K562 (cell line): ENCODE data around the gene AQP9. TPM values are rescaled to one million over a fixed set of nuclear protein-coding genes. Genes with fewer than 3 reads are reported as not detected.

Source experiments
- CBX1 ChIP-seq: sonication (generic); IDR thresholded peaks from 2 replicates; pipeline ENCODE4 v1.6.1; 2016; ENCODE audit warnings: antibody characterized with exemption, low read depth, mild to moderate bottlenecking
- CTBP1 ChIP-seq: fragments of 450-650 bp; IDR thresholded peaks from 2 replicates; pipeline ENCODE4 v1.6.1; 2016; ENCODE audit warnings: borderline replicate concordance
- EP300 ChIP-seq: IDR thresholded peaks from 2 replicates; pipeline ENCODE4 v1.6.1; 2012; ENCODE audit warnings: low read length, improper control_type of control experiment
- MIER1 ChIP-seq: fragments of 450-650 bp; IDR thresholded peaks from 2 replicates; pipeline ENCODE4 v1.6.1; 2016; ENCODE audit warnings: antibody characterized with exemption, mild to moderate bottlenecking, low read depth
- NFE2L1 ChIP-seq: fragments of 450-650 bp; IDR thresholded peaks from 2 replicates; pipeline ENCODE4 v1.6.1; 2016; ENCODE audit warnings: missing genetic modification characterization, low read depth, mild to moderate bottlenecking, missing compliant biosample characterization, moderate library complexity, borderline replicate concordance
- RBM15 ChIP-seq: fragments of 200-400 bp; formaldehyde crosslinking; IDR thresholded peaks from 2 replicates; pipeline ENCODE4 v1.6.1; 2018; ENCODE audit warnings: mild to moderate bottlenecking, low read length, moderate library complexity; ENCODE audit not compliant: insufficient read depth
- REST ChIP-seq, 2 experiments: fragments of 450-650 bp; formaldehyde crosslinking in 1 of 2; IDR thresholded peaks; 2 replicates each; pipeline versions ENCODE4 v1.4.0 to v1.6.1; 2014 to 2020; ENCODE audit warnings: mild to moderate bottlenecking in 2 of 2, borderline replicate concordance in 1 of 2, low read depth in 1 of 2
- SREBF2 ChIP-seq: sonication (generic); formaldehyde crosslinking; IDR thresholded peaks from 2 replicates; pipeline ENCODE4 v1.4.0; 2020; ENCODE audit warnings: mild to moderate bottlenecking, missing genetic modification reagents
- YY1 ChIP-seq, 3 experiments: IDR thresholded peaks; 2 replicates each; pipeline ENCODE4 v1.6.1; 2011; ENCODE audit warnings: low read length in 2 of 3, mild to moderate bottlenecking in 2 of 3, moderate library complexity in 2 of 3, borderline replicate concordance in 1 of 3, control low read depth in 1 of 3, low read depth in 1 of 3; ENCODE audit not compliant: insufficient read depth in 3 of 3, insufficient replicate concordance in 2 of 3, control insufficient read depth in 1 of 3, insufficient read length in 1 of 3; ENCODE audit errors: extremely low read depth in 1 of 3
- ZNF384 ChIP-seq: IDR thresholded peaks from 2 replicates; pipeline ENCODE4 v1.6.1; 2012; ENCODE audit warnings: low read depth, low read length, improper control_type of control experiment
- ZNF584 ChIP-seq: fragments of 200-800 bp; sonication (Bioruptor generic); IDR thresholded peaks from 2 replicates; pipeline ENCODE4 v1.6.1; 2016; ENCODE audit warnings: low read depth, mild to moderate bottlenecking, missing genetic modification characterization, missing compliant biosample characterization
- polyA plus RNA-seq, 8 experiments: library from polyadenylated mRNA; depleted of rRNA in 4 of 8; stranded (reverse) in 5 of 8; unstranded in 3 of 8; fragments of >200 nt; fragmentation: Nextera tagmentation in 2 of 8; fragmentation: Illumina TruSeq in 1 of 8; extraction: Ambion mirVana in 2 of 8; extraction: Trizol in 1 of 8; gene quantifications; 2 replicates each; pipeline versions ENCODE4 v1.2.1 to v1.2.3, GENCODE V29; 2011 to 2014; ENCODE audit warnings: inconsistent platforms in 1 of 8, missing spikeins in 1 of 8
- total RNA-seq, 7 experiments: library from RNA; depleted of rRNA in 6 of 7; stranded (reverse); fragments of >200 nt in 6 of 7; fragmentation: Illumina TruSeq in 2 of 7; extraction: Trizol in 2 of 7; gene quantifications; 2 replicates each; pipeline versions ENCODE4 v1.2.1 to v1.2.3, GENCODE V29; 2011 to 2021; ENCODE audit warnings: low replicate concordance in 1 of 7
- TF ChIP-seq, protein P1 (sequence below): fragments of 450-650 bp; IDR thresholded peaks from one replicate; pipeline ENCODE4 v1.6.1; 2018; ENCODE audit warnings: mild to moderate bottlenecking, moderate library complexity; ENCODE audit not compliant: partially characterized antibody
- TF ChIP-seq, protein P2 (sequence below): fragments of 250-450 bp; sonication (Bioruptor Pico); IDR thresholded peaks from 2 replicates; pipeline ENCODE4 v1.8.0; 2022; ENCODE audit warnings: inconsistent platforms

AQP9 gene
- total and polyA plus RNA-seq, 9 of the 15 experiments (the other 6 are each of a cell fraction or from before 2014, with no cell fraction given), result 0.04 to 0.33 (median 0.07) TPM; not detected in 4

DNA sequence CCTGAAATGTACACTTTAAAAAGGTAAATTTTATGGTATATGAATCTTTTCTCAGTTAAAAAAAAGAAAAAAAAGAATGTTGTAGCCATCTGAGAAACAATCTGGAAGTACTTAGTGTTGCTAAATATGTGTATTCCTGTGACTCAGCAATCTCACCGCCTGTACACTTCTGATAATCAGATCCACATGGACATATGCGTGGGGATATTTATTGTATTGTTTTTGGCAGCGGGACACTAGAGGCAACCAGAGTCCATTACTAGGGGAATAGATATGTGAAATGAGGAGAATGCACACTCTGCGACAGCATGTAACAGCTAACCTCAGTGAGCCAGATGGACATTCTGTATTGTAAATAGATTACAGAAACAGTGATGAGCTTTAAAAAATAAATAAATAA is 65.4 kb downstream of the AQP9 start (continued):
- TF ChIP-seq, protein P1, sequence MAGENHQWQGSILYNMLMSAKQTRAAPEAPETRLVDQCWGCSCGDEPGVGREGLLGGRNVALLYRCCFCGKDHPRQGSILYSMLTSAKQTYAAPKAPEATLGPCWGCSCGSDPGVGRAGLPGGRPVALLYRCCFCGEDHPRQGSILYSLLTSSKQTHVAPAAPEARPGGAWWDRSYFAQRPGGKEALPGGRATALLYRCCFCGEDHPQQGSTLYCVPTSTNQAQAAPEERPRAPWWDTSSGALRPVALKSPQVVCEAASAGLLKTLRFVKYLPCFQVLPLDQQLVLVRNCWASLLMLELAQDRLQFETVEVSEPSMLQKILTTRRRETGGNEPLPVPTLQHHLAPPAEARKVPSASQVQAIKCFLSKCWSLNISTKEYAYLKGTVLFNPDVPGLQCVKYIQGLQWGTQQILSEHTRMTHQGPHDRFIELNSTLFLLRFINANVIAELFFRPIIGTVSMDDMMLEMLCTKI, result no peak
- TF ChIP-seq REST (IDR thresholded peaks at IDR 0.05; ENCODE audit: borderline replicate concordance), result no peak
- no peak for TF ChIP-seq REST (CRISPR knock-in tag; IDR thresholded peaks at IDR 0.05; ENCODE audit: low read depth)
- no peak; the same call in 1 of the 2 replicates for TF ChIP-seq CTBP1
- TF ChIP-seq MIER1, result no peak
- TF ChIP-seq SREBF2, result no peak
- TF ChIP-seq ZNF584 (CRISPR knock-in tag), result no peak
- peak; percentile 87 for TF ChIP-seq ZNF384
- TF ChIP-seq CBX1, result no peak
- TF ChIP-seq, protein P2, sequence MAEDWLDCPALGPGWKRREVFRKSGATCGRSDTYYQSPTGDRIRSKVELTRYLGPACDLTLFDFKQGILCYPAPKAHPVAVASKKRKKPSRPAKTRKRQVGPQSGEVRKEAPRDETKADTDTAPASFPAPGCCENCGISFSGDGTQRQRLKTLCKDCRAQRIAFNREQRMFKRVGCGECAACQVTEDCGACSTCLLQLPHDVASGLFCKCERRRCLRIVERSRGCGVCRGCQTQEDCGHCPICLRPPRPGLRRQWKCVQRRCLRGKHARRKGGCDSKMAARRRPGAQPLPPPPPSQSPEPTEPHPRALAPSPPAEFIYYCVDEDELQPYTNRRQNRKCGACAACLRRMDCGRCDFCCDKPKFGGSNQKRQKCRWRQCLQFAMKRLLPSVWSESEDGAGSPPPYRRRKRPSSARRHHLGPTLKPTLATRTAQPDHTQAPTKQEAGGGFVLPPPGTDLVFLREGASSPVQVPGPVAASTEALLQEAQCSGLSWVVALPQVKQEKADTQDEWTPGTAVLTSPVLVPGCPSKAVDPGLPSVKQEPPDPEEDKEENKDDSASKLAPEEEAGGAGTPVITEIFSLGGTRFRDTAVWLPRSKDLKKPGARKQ (CRISPR knock-in tag), result no peak
- peak; percentile 80 for TF ChIP-seq NFE2L1 (tag)
- TF ChIP-seq EP300, result peak; percentile 89
- no peak for TF ChIP-seq RBM15
- no peak for TF ChIP-seq YY1 (IDR thresholded peaks at IDR 0.05; ENCODE audit: borderline replicate concordance in 1 of 3, control insufficient read depth in 1 of 3, extremely low read depth in 1 of 3, insufficient read depth in 3 of 3, insufficient read length in 1 of 3, insufficient replicate concordance in 2 of 3, low read depth in 1 of 3, low read length in 2 of 3)
